GM12873 (cell line): ENCODE data around the gene OGFOD2.

Experiments
- TF ChIP-seq, protein P1 (sequence below): IDR thresholded peaks from 2 replicates; pipeline ENCODE4 v1.5.1; 2012; ENCODE audit warnings: low read depth, mild to moderate bottlenecking, moderate library complexity, low read length, control low read depth; ENCODE audit not compliant: insufficient read depth; ENCODE audit errors: missing control alignments

Gene OGFOD2

GRCh38 chr12:122979001-122979907 is 4.2 kb downstream of the OGFOD2 start:
- TF ChIP-seq, protein P1, sequence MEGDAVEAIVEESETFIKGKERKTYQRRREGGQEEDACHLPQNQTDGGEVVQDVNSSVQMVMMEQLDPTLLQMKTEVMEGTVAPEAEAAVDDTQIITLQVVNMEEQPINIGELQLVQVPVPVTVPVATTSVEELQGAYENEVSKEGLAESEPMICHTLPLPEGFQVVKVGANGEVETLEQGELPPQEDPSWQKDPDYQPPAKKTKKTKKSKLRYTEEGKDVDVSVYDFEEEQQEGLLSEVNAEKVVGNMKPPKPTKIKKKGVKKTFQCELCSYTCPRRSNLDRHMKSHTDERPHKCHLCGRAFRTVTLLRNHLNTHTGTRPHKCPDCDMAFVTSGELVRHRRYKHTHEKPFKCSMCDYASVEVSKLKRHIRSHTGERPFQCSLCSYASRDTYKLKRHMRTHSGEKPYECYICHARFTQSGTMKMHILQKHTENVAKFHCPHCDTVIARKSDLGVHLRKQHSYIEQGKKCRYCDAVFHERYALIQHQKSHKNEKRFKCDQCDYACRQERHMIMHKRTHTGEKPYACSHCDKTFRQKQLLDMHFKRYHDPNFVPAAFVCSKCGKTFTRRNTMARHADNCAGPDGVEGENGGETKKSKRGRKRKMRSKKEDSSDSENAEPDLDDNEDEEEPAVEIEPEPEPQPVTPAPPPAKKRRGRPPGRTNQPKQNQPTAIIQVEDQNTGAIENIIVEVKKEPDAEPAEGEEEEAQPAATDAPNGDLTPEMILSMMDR = no peak

DNA sequence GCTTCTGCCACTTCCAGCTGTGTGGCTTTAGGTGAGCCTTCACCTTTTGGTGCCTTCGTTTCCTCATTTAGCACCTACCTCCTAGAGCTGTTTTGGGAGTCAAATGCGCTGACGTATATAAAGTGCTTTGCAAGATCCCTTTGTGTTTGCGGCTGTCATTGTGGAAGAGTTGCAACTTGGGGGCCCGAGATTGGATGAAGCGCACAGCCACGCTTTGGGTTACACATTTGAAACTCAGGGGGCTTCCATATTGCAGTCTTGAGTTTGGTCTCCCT is 4.8 kb downstream of the OGFOD2 start:
- TF ChIP-seq, protein P1 = no peak

DNA sequence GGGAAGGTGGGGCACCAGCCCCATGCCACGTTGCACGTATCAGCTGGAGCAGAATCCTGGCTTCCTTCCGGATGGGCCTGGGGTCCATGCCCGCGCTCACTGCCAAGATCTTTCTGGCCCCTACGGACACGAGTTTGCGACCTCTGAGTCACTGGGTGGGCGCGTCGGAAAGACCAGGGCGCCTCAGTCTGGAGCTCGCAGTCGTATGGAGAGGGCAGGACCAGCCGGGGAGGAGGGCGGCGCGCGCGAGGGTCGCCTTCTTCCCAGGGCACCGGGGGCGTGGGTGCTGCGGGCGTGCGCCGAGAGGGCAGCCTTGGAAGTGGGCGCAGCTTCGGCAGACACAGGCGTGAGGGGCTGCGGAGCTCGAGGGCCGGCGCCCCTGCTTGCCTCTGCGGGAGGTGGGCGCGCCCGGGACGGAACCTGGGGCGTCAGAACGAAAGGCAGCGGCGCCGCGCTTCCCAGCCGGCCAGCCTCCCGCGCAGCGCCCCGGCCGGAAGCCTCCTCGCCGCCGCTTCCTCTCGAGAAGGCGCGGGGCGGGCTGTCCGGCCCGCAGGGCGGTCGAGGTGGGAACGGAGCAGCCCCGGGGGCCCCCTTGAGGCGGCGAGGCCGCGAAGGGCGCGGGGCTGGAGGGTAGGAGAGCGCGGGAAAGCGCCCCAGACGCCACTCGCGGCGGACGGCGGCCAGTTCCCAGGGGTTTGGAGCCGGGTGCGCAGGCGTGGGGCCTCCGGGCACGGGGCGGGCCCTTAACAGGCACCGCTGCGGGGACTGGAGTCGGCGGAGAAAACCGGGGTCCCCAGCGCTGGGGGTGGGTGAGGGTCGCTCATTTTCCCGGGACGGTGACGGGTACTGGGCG is 5.4 kb downstream of the OGFOD2 start, which contains the start of gene ARL6IP4:
ARL6IP4 (plus strand) TSS at position 499 of the 853 bp plus-strand sequence. CDS start 459 bp downstream, outside the sequence.
- TF ChIP-seq, protein P1 = peak; percentile 9

DNA sequence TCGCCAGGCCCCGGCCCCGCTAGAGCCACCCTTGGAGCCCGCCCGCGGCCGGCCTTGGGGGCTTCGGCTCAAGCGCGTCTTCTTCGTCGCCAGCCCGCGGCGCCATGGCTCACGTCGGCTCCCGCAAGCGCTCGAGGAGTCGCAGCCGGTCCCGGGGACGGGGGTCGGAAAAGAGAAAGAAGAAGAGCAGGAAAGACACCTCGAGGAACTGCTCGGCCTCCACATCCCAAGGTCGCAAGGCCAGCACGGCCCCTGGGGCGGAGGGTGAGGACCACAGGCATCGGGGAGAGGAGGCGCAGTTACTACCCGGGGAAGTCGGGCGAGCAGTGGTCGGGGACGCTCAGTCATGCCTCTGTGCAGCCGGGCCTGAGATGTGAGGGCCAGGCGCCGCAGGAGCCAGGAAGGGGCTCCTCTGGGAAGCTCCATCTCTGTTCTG is 6.0 kb downstream of the OGFOD2 start:
- TF ChIP-seq, protein P1 = no peak

DNA sequence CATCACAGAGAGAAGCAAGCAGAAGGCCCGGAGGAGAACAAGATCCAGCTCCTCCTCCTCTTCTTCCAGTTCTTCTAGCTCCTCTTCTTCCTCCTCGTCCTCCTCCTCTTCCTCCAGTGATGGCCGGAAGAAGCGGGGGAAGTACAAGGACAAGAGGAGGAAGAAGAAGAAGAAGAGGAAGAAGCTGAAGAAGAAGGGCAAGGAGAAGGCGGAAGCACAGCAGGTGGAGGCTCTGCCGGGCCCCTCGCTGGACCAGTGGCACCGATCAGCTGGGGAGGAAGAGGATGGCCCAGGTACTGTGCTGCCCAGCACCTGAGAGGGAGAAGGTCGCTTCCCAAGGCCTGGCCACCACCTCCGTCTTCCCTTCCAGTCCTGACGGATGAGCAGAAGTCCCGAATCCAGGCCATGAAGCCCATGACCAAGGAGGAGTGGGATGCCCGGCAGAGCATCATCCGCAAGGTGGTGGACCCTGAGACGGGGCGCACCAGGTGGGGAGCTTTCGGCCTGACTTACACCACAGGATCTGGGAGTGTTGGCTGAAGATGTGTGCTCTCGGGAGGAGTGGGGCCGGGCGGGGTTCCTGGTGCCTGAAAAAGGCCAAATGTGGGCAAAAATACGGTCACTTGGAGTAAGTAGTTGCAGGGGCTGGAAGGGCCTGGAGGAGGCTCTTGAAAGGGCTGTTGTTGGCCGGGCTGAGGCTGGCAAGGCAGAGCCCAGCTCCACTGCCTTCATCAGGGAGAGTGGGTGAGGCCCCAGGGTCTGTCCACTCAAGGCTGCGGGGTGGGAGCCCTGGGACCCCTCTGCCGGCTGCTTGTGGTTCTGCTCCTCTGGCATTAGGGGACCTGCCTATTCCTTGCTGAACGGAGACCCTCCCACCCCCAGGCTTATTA is 6.8 kb downstream of the OGFOD2 start:
- TF ChIP-seq, protein P1 = no peak

DNA sequence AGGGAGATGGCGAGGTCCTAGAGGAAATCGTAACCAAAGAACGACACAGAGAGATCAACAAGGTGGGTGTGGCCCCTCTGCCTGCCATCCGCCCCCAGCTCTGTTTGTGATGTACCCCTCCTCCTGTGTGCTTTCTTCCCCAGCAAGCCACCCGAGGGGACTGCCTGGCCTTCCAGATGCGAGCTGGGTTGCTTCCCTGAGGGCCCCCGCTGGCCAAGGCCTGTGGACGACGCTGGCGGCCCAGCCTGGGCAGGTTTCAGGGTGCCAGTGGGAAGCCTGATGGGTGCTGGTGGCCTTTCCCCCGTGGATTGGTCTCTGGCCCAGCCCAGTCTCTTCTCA is 7.4 kb downstream of the OGFOD2 start:
- TF ChIP-seq, protein P1 = no peak
